Activated CD8-positive, alpha-beta T cell treated with anti-CD3 and anti-CD28 coated beads, Interleukin-2, amount 10 ng/mL, durations not matched to agents 7 days and 5 days (primary cell): ENCODE results near the gene CHST12. TPM values are rescaled to one million over a fixed set of nuclear protein-coding genes. Genes with fewer than 3 reads are reported as not detected.
"Not testable (repeated sequence)": the region's sequence is repeated elsewhere in the genome, so short reads cannot be mapped to it uniquely, and the experiment has no call there.

Experiments used
- ATAC-seq: fragments of 150-1000 bp; cut with Tn5 transposase; one replicate; pipeline ENCODE4 v1.10.0; 2021; ENCODE audit warnings: moderate library complexity
- CTCF ChIA-PET: fragments of 350-600 bp; sonication (Branson Sonifier 250); formaldehyde crosslinking; loops from one replicate; lab custom pipeline; 2021; ENCODE audit warnings: antibody characterized with exemption; lab: Charles Lee
- POLR2A ChIA-PET: fragments of 350-600 bp; sonication (Branson Sonifier 250); formaldehyde crosslinking; loops from one replicate; lab custom pipeline; 2021; ENCODE audit warnings: antibody characterized with exemption; lab: Charles Lee
- DNase-seq: peaks from one replicate; pipeline ENCODE4 v3.0.0-alpha.2; 2020
- H3K27ac Mint-ChIP-seq: one replicate; pipeline ENCODE4 v1.8.0; 2021; ENCODE audit warnings: mild to moderate bottlenecking, mixed read lengths
- H3K27me3 Mint-ChIP-seq: one replicate; pipeline ENCODE4 v1.8.0; 2021; ENCODE audit warnings: low read depth, mixed read lengths
- H3K36me3 Mint-ChIP-seq: one replicate; pipeline ENCODE4 v1.8.0; 2021; ENCODE audit warnings: low read depth, mixed read lengths
- H3K4me1 Mint-ChIP-seq: one replicate; pipeline ENCODE4 v1.8.0; 2021; ENCODE audit warnings: low read depth, mixed read lengths
- H3K4me3 Mint-ChIP-seq: one replicate; pipeline ENCODE4 v1.8.0; 2021; ENCODE audit warnings: mild to moderate bottlenecking, mixed read lengths
- H3K9me3 Mint-ChIP-seq: one replicate; pipeline ENCODE4 v1.8.0; 2022; ENCODE audit warnings: mixed read lengths; ENCODE audit not compliant: insufficient read depth
- total RNA-seq, 2 experiments: library from RNA; stranded (reverse); gene quantifications; one replicate each; pipeline ENCODE4 v1.2.3, GENCODE V29; 2021

The CHST12 gene
- total RNA-seq, 2 experiments from 2014 or later, result 47.9 to 49.0 TPM

GRCh38 chr7:2362385-2363088 is 40.9 kb upstream of the CHST12 start:
- no peak for ATAC-seq
- CTCF ChIA-PET, result interaction anchor here (2.7 to 3.4 kb wide), 2 partner anchors 15 kb away, joined by 9 to 11 read pairs; no protein-coding TSS in a partner anchor

GRCh38 chr7:2369139-2369538 is 34.3 kb upstream of the CHST12 start:
- CTCF ChIA-PET, result no interaction called here
- peaks cover 76% of the 10 kb centered on the region for H3K36me3 Mint-ChIP-seq
- POLR2A ChIA-PET, result interaction anchor here (1.2 to 1.8 kb wide), 2 partner anchors 15 to 38 kb away, joined by 4 read pairs; no protein-coding TSS in a partner anchor

More at GRCh38 chr7:2362385-2363088, 40.9 kb upstream of the CHST12 start:
- Mint-ChIP-seq H3K9me3 (no peaks in the 10 kb centered on the region), H3K4me1 (peaks cover 18% of the 10 kb centered on the region), H3K27me3 (no peaks in the 10 kb centered on the region), H3K27ac (no peak overlapping the region), H3K36me3 (peaks cover 71% of the 10 kb centered on the region), H3K4me3 (no peak overlapping the region)
- POLR2A ChIA-PET, result no interaction called here
- DNase-seq, result no peak

GRCh38 chr7:2371329-2371728 is 32.1 kb upstream of the CHST12 start:
- ATAC-seq (no peak), DNase-seq (no peak)
- Mint-ChIP-seq H3K4me3 (no peak overlapping the region), H3K9me3 (no peaks in the 10 kb centered on the region), H3K27me3 (no peaks in the 10 kb centered on the region), H3K4me1 (no peaks in the 10 kb centered on the region), H3K27ac (no peak overlapping the region), H3K36me3 (peaks cover 75% of the 10 kb centered on the region)
- CTCF ChIA-PET, result interaction anchor here (1.2 kb wide), 1 partner anchor 17 kb away, joined by 3 read pairs; the partner anchor contains the start of gene EIF3B
- POLR2A ChIA-PET, result no interaction called here

More at GRCh38 chr7:2369139-2369538, 34.3 kb upstream of the CHST12 start:
- DNase-seq, result no peak
- Mint-ChIP-seq H3K27me3 (no peaks in the 10 kb centered on the region), H3K9me3 (no peaks in the 10 kb centered on the region), H3K4me1 (no peaks in the 10 kb centered on the region), H3K27ac (no peak overlapping the region), H3K4me3 (no peak overlapping the region)
- no peak for ATAC-seq

GRCh38 chr7:2372724-2373123 is 30.7 kb upstream of the CHST12 start:
- ATAC-seq, result no peak

GRCh38 chr7:2373124-2373556 is 30.3 kb upstream of the CHST12 start:
- Mint-ChIP-seq H3K36me3 (peaks cover 75% of the 10 kb centered on the region), H3K9me3 (no peaks in the 10 kb centered on the region), H3K27ac (no peak overlapping the region), H3K27me3 (no peaks in the 10 kb centered on the region), H3K4me3 (no peak overlapping the region), H3K4me1 (peaks cover 4% of the 10 kb centered on the region)
- POLR2A ChIA-PET, result no interaction called here
- ATAC-seq (no peak), DNase-seq (no peak)
- CTCF ChIA-PET, result no interaction called here

More at GRCh38 chr7:2372724-2373123, 30.7 kb upstream of the CHST12 start:
- Mint-ChIP-seq H3K27ac (no peak overlapping the region), H3K4me3 (no peak overlapping the region), H3K9me3 (no peaks in the 10 kb centered on the region), H3K4me1 (peaks cover 4% of the 10 kb centered on the region), H3K36me3 (peaks cover 72% of the 10 kb centered on the region), H3K27me3 (no peaks in the 10 kb centered on the region)
- CTCF ChIA-PET, result no interaction called here
- POLR2A ChIA-PET, result no interaction called here
- no peak for DNase-seq

- ATAC-seq, result no peak
- Mint-ChIP-seq H3K27me3 (no peaks in the 10 kb centered on the region), H3K27ac (no peak overlapping the region), H3K4me3 (no peak overlapping the region), H3K36me3 (peaks cover 75% of the 10 kb centered on the region), H3K4me1 (peaks cover 4% of the 10 kb centered on the region), H3K9me3 (no peaks in the 10 kb centered on the region)
- ChIA-PET CTCF (no interaction called here), POLR2A (no interaction called here)
- DNase-seq, result no peak
Measured at GRCh38 chr7:2373646-2374045, 29.8 kb upstream of the CHST12 start.

GRCh38 chr7:2374401-2374800 is 29.0 kb upstream of the CHST12 start:
- no peak for ATAC-seq
- CTCF ChIA-PET, result no interaction called here

GRCh38 chr7:2374830-2375728 is 28.3 kb upstream of the CHST12 start:
- ATAC-seq, result no peak
- CTCF ChIA-PET, result no interaction called here
- no peak overlapping the region for H3K4me3 Mint-ChIP-seq
- no peak for DNase-seq
- no peaks in the 10 kb centered on the region for H3K9me3 Mint-ChIP-seq
- POLR2A ChIA-PET, result no interaction called here
- peaks cover 78% of the 10 kb centered on the region for H3K36me3 Mint-ChIP-seq
- peaks cover 4% of the 10 kb centered on the region for H3K4me1 Mint-ChIP-seq
- H3K27ac Mint-ChIP-seq, result no peak overlapping the region
- no peaks in the 10 kb centered on the region for H3K27me3 Mint-ChIP-seq

More at GRCh38 chr7:2374401-2374800, 29.0 kb upstream of the CHST12 start:
- Mint-ChIP-seq H3K27ac (no peak overlapping the region), H3K9me3 (no peaks in the 10 kb centered on the region), H3K36me3 (peaks cover 75% of the 10 kb centered on the region), H3K27me3 (no peaks in the 10 kb centered on the region), H3K4me3 (no peak overlapping the region), H3K4me1 (peaks cover 4% of the 10 kb centered on the region)
- no peak for DNase-seq
- POLR2A ChIA-PET, result no interaction called here

GRCh38 chr7:2376351-2377154 is 26.9 kb upstream of the CHST12 start:
- Mint-ChIP-seq H3K27ac (peak overlapping the region; percentile 14), H3K4me3 (no peak overlapping the region), H3K36me3 (peaks cover 83% of the 10 kb centered on the region), H3K27me3 (no peaks in the 10 kb centered on the region), H3K9me3 (no peaks in the 10 kb centered on the region), H3K4me1 (peaks cover 4% of the 10 kb centered on the region)
- DNase-seq, result no peak
- ATAC-seq, result no peak
- ChIA-PET POLR2A (interaction anchor here (0.8 kb wide), 1 partner anchor 26 kb away, joined by 4 read pairs; the partner anchor contains the start of gene CHST12), CTCF (interaction anchor here (1.5 kb wide), 1 partner anchor 12 kb away, joined by 4 read pairs; no protein-coding TSS in a partner anchor)

- H3K27ac Mint-ChIP-seq, H3K9me3 Mint-ChIP-seq, H3K4me1 Mint-ChIP-seq, POLR2A ChIA-PET, DNase-seq, H3K27me3 Mint-ChIP-seq, H3K4me3 Mint-ChIP-seq, ATAC-seq: not testable (repeated sequence)
- CTCF ChIA-PET, result interaction anchor here (1.5 kb wide), 1 partner anchor 12 kb away, joined by 4 read pairs; no protein-coding TSS in a partner anchor
- H3K36me3 Mint-ChIP-seq, result peaks cover 79% of the 10 kb centered on the region
Measured at GRCh38 chr7:2377492-2377891, 25.9 kb upstream of the CHST12 start.

- POLR2A ChIA-PET, result interaction anchor here (0.8 kb wide), 1 partner anchor 20 kb away, joined by 5 read pairs; no protein-coding TSS in a partner anchor
- CTCF ChIA-PET, ATAC-seq, DNase-seq, H3K4me1 Mint-ChIP-seq, H3K27me3 Mint-ChIP-seq, H3K9me3 Mint-ChIP-seq, H3K27ac Mint-ChIP-seq, H3K4me3 Mint-ChIP-seq: not testable (repeated sequence)
- peaks cover 73% of the 10 kb centered on the region for H3K36me3 Mint-ChIP-seq
Measured at GRCh38 chr7:2378125-2378524, 25.3 kb upstream of the CHST12 start.
